Suprapubic skin (tissue), 3 donors: ENCODE results near the gene CTNNA2.

ENCODE experiments used
- POLR2A ChIP-seq, 2 donors: fragments of 450-650 bp; IDR thresholded peaks; one replicate each; pipeline ENCODE4 v1.6.1; 2017; ENCODE audit warnings: antibody characterized with exemption in 2 of 2, mild to moderate bottlenecking in 2 of 2, moderate library complexity in 2 of 2
- TF ChIP-seq, protein P1 (sequence below), 2 donors: fragments of 200-600 bp in 1 of 2; fragments of 450-650 bp in 1 of 2; sonication (generic) in 1 of 2; IDR thresholded peaks; one replicate each; pipeline ENCODE4 v1.5.1; 2016 to 2019; ENCODE audit warnings: antibody characterized with exemption in 2 of 2, mild to moderate bottlenecking in 1 of 2, moderate library complexity in 1 of 2

DNA sequence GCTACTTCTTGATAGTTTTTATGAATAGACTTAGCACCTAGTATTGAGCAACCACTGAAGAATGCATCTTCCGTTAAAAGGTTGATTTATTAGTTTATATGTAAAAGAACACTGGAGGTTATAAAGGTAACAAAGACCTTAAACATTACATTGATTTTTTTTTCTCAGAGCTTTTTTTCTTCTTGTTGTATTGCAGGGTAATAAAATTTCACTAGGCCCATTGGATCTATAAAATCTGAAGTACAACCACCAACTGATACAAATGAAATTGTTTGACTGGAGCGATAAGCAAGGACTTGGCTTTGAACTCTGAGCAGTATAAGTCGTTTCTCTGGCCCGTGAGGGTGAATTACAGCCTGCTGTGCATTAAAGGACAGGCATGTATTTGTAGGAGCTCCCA, 447.7 kb downstream of the CTNNA2 start:
- TF ChIP-seq, protein P1, sequence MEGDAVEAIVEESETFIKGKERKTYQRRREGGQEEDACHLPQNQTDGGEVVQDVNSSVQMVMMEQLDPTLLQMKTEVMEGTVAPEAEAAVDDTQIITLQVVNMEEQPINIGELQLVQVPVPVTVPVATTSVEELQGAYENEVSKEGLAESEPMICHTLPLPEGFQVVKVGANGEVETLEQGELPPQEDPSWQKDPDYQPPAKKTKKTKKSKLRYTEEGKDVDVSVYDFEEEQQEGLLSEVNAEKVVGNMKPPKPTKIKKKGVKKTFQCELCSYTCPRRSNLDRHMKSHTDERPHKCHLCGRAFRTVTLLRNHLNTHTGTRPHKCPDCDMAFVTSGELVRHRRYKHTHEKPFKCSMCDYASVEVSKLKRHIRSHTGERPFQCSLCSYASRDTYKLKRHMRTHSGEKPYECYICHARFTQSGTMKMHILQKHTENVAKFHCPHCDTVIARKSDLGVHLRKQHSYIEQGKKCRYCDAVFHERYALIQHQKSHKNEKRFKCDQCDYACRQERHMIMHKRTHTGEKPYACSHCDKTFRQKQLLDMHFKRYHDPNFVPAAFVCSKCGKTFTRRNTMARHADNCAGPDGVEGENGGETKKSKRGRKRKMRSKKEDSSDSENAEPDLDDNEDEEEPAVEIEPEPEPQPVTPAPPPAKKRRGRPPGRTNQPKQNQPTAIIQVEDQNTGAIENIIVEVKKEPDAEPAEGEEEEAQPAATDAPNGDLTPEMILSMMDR (IDR thresholded peaks at IDR 0.05): no peak
- no peak for TF ChIP-seq POLR2A (IDR thresholded peaks at IDR 0.05)
